Stimulated activated naive B cell treated with anti-CD40 and anti-IgM and Interleukin-4, amounts not matched to agents 10 μg/mL and 1 μg/mL and 100 μg/mL, for 72 hours (primary cell): Measurements from ENCODE around the gene GBA2.

Experiments
- ATAC-seq, 2 donors: fragments of 150-1000 bp; cut with Tn5 transposase; replicated peaks; 2 replicates each; pipeline ENCODE4 v1.10.0; 2021; ENCODE audit warnings: moderate library complexity in 1 of 2
- DNase-seq: peaks from one replicate; pipeline ENCODE4 v3.0.0; 2021
- H3K27ac Mint-ChIP-seq: one replicate; pipeline ENCODE4 v1.8.0; 2022; ENCODE audit warnings: mild to moderate bottlenecking, mixed read lengths
- H3K27me3 Mint-ChIP-seq, 2 donors: one replicate each; pipeline ENCODE4 v1.8.0; 2022; ENCODE audit warnings: mixed read lengths in 2 of 2
- H3K36me3 Mint-ChIP-seq, 2 donors: one replicate each; pipeline ENCODE4 v1.8.0; 2022; ENCODE audit warnings: mixed read lengths in 2 of 2, mild to moderate bottlenecking in 1 of 2
- H3K4me1 Mint-ChIP-seq, 2 donors: one replicate each; pipeline ENCODE4 v1.8.0; 2022; ENCODE audit warnings: mixed read lengths in 2 of 2, mild to moderate bottlenecking in 1 of 2
- H3K4me3 Mint-ChIP-seq, 2 donors: one replicate each; pipeline ENCODE4 v1.8.0; 2022; ENCODE audit warnings: mild to moderate bottlenecking in 2 of 2, mixed read lengths in 2 of 2, moderate library complexity in 1 of 2
- H3K9me3 Mint-ChIP-seq, 2 donors: one replicate each; pipeline ENCODE4 v1.8.0; 2022; ENCODE audit warnings: mixed read lengths in 2 of 2, mild to moderate bottlenecking in 1 of 2

Gene GBA2

DNA sequence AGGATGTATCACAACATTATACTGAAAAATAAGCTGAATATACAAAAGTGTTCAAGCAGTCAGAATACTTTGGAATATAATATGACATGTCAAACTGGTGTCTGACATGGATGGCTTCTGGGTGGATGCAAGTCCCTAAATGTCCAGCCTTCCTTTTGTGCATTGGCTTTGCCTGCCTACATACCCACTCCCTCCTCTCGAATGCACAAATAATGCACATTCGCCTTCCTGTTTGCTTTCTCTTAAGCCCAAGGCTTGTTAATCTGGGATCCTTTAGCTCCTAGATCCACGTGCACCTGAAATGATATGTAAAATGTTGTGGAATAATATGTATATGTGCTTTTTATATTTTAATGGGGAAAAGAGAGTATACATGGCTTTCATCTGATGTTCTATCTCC, 29.5 kb upstream of the GBA2 start:
- ATAC-seq: no peak
- Mint-ChIP-seq H3K36me3 (peaks cover 10 to 20% of the 10 kb centered on the region in 2 donors), H3K4me3 (no peak overlapping the region), H3K27me3 (no peaks in the 10 kb centered on the region), H3K9me3 (peaks cover 0 to 1% of the 10 kb centered on the region in 2 donors), H3K4me1 (peaks cover 11 to 31% of the 10 kb centered on the region in 2 donors), H3K27ac (no peak overlapping the region)
- no peak for DNase-seq

DNA sequence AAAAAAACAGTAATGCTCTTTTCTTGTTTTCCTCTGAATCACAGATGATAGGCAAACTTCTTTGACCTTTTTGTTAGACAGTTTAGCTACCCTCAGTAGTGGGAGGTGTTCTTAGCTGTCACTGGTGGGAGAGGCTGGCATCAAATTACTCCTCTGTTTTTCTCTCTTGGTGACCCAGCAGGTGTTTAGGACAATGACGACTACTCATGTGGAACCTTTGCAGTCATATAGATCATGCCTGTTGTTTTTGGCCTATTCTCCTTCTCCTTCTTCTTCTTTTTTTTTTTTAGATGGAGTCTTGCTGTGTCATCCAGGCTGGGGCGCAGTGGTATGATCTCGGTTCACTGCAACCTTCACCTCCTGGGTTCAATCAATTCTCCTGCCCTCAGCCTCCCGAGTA, 27.0 kb upstream of the GBA2 start:
- H3K4me1 Mint-ChIP-seq: peaks cover 11 to 31% of the 10 kb centered on the region in 2 donors
- peak overlapping the region; percentile 96 for H3K27ac Mint-ChIP-seq
- peak overlapping the region in 1 of 2 donors; percentile 29 for H3K4me3 Mint-ChIP-seq
- H3K27me3 Mint-ChIP-seq: no peaks in the 10 kb centered on the region
- ATAC-seq (peak; percentile 99 to 100), DNase-seq (peak; percentile 53)
- H3K9me3 Mint-ChIP-seq: peaks cover 0 to 1% of the 10 kb centered on the region in 2 donors
- peaks cover 6 to 17% of the 10 kb centered on the region in 2 donors for H3K36me3 Mint-ChIP-seq

DNA sequence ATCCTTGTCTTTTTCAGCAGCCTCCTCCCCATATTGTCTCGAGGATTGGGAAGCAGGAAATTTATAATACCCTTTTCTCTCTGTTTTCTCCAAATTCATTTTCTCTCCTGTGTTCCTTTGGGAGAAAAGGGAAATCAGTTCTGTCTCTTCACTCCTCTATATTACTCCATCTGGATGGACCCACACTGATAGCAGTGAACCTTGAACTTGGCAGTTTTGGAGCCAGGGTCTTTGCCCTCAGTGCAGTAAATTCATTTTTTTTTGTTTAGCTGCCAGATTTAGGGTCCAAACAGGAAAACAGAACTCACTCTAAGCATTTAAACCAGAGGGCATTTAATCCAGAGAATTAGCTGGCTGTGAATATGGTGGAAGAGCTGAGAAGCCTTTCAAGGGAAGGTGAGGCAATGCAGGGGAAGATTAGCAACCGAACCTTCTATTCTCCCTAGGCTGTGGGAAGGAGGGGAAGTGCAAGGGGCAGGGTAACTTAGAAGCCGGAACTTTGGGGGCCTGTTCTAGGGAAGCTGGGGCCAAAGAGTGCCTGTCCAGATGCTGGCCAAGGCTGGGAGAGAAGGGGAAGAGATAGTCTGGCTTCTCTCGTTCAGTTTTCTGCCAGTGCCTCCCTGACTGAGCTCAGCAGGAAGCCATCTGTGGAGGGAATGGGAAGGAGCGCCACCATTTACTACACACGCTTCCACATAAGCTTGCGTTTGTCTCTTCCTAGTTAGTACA, 26.0 kb upstream of the GBA2 start:
- DNase-seq (no peak), ATAC-seq (no peak)
- Mint-ChIP-seq H3K9me3 (no peaks in the 10 kb centered on the region), H3K36me3 (peaks cover 1 to 10% of the 10 kb centered on the region in 2 donors), H3K4me3 (no peak overlapping the region), H3K4me1 (peaks cover 11 to 31% of the 10 kb centered on the region in 2 donors), H3K27ac (peak overlapping the region; percentile 96), H3K27me3 (no peaks in the 10 kb centered on the region)

DNA sequence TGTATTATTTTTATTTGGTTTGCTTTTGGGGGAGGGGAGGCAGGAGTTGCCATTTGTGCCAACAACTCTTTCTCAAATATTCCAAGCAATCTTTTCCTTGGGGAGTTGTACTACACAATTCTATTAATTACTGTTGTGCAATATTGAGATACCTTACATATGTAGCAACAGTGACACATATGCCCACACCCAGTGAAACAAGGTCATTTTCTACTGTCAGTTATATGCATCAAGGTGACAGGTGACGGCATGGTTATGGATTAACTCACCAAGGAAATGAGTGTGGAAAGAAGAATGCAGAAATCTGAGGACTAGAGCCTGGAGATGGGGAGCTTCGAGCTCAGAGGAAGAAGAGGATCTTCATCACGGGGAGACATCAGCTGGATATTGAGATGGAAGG, 22.9 kb upstream of the GBA2 start:
- Mint-ChIP-seq H3K4me3 (no peak overlapping the region), H3K36me3 (peaks cover 0 to 4% of the 10 kb centered on the region in 2 donors), H3K27ac (no peak overlapping the region), H3K9me3 (no peaks in the 10 kb centered on the region), H3K27me3 (no peaks in the 10 kb centered on the region), H3K4me1 (peaks cover 11 to 27% of the 10 kb centered on the region in 2 donors)
- DNase-seq (no peak), ATAC-seq (no peak)

DNA sequence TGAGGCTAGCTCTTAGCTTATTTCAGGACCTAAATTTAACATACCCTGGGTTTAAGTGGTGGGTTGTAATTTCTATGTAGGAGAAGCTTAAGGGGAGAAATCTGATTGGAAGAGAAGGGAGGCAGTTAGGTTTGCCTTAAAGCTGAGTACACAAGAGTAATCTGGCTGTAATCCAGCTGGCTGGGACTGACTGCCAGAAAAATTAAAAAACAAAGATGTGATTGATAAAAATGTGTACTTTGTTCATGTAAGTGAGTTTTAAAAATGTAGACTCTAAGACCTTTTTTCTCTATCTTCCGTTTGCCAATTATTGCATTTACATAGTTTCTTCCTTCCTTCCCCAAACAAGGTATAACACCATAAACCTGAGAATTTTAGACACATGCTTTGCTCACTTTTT, 22.5 kb upstream of the GBA2 start:
- no peak overlapping the region for H3K4me3 Mint-ChIP-seq
- no peak overlapping the region for H3K27ac Mint-ChIP-seq
- H3K4me1 Mint-ChIP-seq: peaks cover 11 to 25% of the 10 kb centered on the region in 2 donors
- no peaks in the 10 kb centered on the region for H3K27me3 Mint-ChIP-seq
- DNase-seq (no peak), ATAC-seq (no peak)
- no peaks in the 10 kb centered on the region for H3K9me3 Mint-ChIP-seq
- peaks cover 0 to 4% of the 10 kb centered on the region in 2 donors for H3K36me3 Mint-ChIP-seq

DNA sequence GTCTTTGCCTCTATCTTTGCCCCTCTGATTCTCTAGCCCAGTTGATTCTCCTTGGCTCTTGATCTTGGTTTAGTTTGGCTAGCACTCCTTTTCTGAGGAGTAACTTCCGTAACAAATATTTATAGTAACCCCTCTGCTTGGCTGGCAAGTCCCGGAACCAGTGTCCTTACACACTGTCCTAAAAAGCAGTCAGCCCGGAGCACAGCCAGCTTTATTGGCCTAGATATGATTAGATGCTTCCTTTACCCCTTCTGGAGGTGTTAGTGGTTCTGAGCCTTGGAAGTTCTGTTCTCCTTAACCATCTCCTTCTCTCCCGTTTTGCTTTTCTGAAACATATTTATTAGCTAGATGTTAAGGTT, 22.0 kb upstream of the GBA2 start:
- DNase-seq (no peak), ATAC-seq (no peak)
- peaks cover 9 to 20% of the 10 kb centered on the region in 2 donors for H3K4me1 Mint-ChIP-seq
- H3K4me3 Mint-ChIP-seq: no peak overlapping the region
- peaks cover 0 to 4% of the 10 kb centered on the region in 2 donors for H3K36me3 Mint-ChIP-seq
- H3K27ac Mint-ChIP-seq: no peak overlapping the region
- H3K9me3 Mint-ChIP-seq: no peaks in the 10 kb centered on the region
- no peaks in the 10 kb centered on the region for H3K27me3 Mint-ChIP-seq

DNA sequence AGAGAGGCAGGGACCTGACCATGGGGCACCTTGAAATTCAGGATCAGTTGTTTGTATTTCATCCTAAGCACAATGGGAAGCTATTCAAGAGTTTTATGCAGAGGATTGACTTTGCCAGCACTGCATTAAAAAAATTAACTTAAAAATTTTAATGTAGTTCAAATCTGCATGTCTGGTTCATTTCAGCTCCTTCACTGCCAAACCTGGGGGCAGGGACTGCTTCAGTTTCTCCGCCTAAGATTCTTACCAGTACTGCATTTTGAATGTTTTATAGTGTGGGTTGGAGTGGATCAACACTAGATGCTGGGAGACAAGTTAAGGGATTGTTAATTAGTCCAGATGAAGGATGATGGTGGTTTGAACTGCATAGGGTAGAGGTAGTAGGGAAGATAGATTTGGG, 20.7 kb upstream of the GBA2 start:
- no peaks in the 10 kb centered on the region for H3K9me3 Mint-ChIP-seq
- no peaks in the 10 kb centered on the region for H3K27me3 Mint-ChIP-seq
- H3K27ac Mint-ChIP-seq: no peak overlapping the region
- no peaks in the 10 kb centered on the region for H3K36me3 Mint-ChIP-seq
- no peak for ATAC-seq
- peaks cover 0 to 7% of the 10 kb centered on the region in 2 donors for H3K4me1 Mint-ChIP-seq
- no peak overlapping the region for H3K4me3 Mint-ChIP-seq
- no peak for DNase-seq

DNA sequence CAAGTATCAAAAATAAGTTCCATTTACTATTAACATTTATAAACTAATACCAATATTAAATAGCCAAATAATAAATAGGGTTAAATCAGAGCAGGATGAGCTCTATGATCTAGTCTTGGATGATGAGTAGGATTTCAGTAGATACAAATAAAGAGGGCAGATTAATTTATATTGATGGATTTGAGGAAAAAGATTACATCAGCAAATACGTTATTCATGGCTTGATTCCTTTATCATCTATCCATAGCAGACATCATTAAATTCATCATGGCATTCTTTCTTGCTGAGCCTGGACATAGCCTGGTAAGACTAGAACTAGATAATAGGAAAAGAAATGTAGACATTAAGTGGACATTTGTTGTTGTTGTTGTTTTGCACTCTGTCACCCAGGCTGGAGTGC, 18.4 kb upstream of the GBA2 start:
- no peaks in the 10 kb centered on the region for H3K9me3 Mint-ChIP-seq
- H3K27ac Mint-ChIP-seq: no peak overlapping the region
- no peak for ATAC-seq
- H3K36me3 Mint-ChIP-seq: peaks cover 3 to 4% of the 10 kb centered on the region in 2 donors
- H3K27me3 Mint-ChIP-seq: no peaks in the 10 kb centered on the region
- no peaks in the 10 kb centered on the region for H3K4me1 Mint-ChIP-seq
- DNase-seq: no peak
- no peak overlapping the region for H3K4me3 Mint-ChIP-seq

DNA sequence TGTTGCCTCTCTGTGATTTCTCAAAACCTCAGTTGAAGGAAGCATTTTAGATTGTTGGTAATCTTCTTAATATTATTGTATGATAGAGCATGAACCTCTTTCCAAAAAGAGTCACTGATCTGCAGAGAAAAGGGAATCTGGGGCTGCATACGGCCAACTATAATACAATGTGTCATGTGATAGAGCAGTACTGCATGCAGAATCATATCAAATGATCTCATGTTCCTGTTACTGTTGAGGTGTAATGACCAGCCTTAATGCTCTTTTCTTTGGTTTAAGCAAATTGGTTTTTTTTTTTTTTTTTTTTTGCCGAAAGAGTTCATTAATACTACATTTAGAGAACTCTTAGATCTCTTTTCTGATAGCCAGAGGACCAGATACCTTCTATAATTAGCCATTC, 18.0 kb upstream of the GBA2 start:
- H3K9me3 Mint-ChIP-seq: no peaks in the 10 kb centered on the region
- H3K27me3 Mint-ChIP-seq: no peaks in the 10 kb centered on the region
- H3K36me3 Mint-ChIP-seq: peaks cover 3 to 4% of the 10 kb centered on the region in 2 donors
- no peak overlapping the region for H3K27ac Mint-ChIP-seq
- H3K4me3 Mint-ChIP-seq: no peak overlapping the region
- DNase-seq (no peak), ATAC-seq (no peak)
- peaks cover 0 to 1% of the 10 kb centered on the region in 2 donors for H3K4me1 Mint-ChIP-seq

DNA sequence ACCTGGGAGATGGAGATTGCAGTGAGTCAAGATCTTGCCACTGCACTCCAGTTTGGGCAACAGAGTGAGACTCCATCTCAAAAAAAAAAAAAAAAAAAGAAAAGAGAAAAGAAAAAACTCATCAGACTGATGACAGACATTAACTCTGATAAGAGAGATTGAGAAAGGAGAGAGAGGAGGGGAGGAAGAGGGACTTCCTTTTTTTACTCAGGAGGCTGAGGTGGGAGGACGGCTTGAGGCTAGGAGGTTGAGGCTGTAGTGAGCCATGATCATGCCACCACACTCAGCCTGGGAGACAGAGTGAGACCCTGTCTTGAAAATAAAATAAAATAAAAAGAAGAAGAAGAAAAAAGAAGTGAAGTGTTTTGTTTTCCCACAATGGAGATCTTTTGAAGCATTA, 14.8 kb upstream of the GBA2 start:
- peaks cover 13 to 22% of the 10 kb centered on the region in 2 donors for H3K4me1 Mint-ChIP-seq
- no peak overlapping the region for H3K27ac Mint-ChIP-seq
- DNase-seq (no peak), ATAC-seq (no peak)
- no peaks in the 10 kb centered on the region for H3K9me3 Mint-ChIP-seq
- H3K27me3 Mint-ChIP-seq: no peaks in the 10 kb centered on the region
- H3K4me3 Mint-ChIP-seq: no peak overlapping the region
- peaks cover 3 to 16% of the 10 kb centered on the region in 2 donors for H3K36me3 Mint-ChIP-seq

DNA sequence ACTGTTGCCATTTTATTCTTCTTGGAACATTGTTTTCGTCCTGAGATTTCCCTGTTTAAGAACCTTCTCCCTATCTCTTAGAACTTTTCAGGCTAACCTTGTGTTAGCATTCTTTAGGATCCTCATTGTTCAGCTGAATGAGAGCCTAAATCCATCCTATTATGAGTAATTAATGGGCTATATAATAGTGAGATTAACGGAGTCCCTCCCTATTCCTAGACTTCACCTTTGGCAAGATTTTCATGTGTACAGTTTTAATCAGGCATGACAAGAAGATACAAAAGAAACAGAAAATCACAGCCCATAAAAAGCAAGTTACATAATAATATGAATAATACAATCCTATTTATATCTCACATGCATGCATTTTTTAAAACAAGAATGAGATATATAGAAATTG, 14.2 kb upstream of the GBA2 start:
- Mint-ChIP-seq H3K36me3 (peaks cover 3 to 16% of the 10 kb centered on the region in 2 donors), H3K4me3 (no peak overlapping the region), H3K9me3 (no peaks in the 10 kb centered on the region), H3K27ac (no peak overlapping the region), H3K27me3 (no peaks in the 10 kb centered on the region), H3K4me1 (peaks cover 16 to 28% of the 10 kb centered on the region in 2 donors)
- ATAC-seq (no peak), DNase-seq (no peak)

DNA sequence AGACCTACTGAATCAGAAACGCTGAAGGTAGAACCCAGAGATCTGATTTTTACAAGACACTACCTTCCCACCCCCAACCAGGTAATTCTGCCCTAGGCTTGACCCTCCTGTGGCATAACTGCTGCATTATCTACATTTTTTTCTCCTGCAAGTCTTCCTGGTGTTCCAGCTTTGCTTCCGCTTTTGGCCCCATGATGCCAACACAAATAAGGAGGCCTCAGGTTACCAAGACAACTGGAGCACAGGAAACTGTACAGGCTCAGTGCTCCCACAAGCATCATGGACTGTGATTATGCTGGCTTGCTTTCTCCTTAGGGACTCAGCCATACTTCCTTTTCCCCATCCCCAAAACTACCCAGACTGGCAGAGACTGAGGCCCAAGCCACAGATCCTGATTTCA, 11.6 kb upstream of the GBA2 start:
- no peak overlapping the region for H3K27ac Mint-ChIP-seq
- ATAC-seq (no peak), DNase-seq (no peak)
- peaks cover 31 to 52% of the 10 kb centered on the region in 2 donors for H3K4me1 Mint-ChIP-seq
- peaks cover 11 to 21% of the 10 kb centered on the region in 2 donors for H3K36me3 Mint-ChIP-seq
- no peaks in the 10 kb centered on the region for H3K27me3 Mint-ChIP-seq
- H3K4me3 Mint-ChIP-seq: no peak overlapping the region
- no peaks in the 10 kb centered on the region for H3K9me3 Mint-ChIP-seq

DNA sequence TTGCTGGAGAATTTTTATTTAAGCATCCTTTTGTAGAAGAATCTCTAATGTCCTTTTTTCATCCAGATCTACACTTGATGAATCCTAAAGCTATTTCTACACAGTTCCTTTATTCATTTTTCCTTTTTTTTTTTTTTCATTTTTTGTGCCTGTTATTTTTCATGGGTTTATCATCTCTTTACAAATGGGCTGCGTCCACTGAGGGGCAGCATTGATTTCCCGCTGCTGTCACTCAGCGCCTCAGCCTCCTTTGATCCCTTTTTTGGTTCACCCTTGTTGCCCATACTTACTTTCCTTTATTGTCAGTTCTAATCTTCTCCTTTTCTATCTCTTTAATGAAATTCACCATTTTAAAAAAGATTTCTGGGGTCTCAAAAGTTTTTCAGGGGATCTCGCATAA, 10.8 kb upstream of the GBA2 start:
- Mint-ChIP-seq H3K9me3 (no peaks in the 10 kb centered on the region), H3K27me3 (no peaks in the 10 kb centered on the region), H3K4me3 (no peak overlapping the region), H3K27ac (peak overlapping the region; percentile 26), H3K4me1 (peaks cover 31 to 55% of the 10 kb centered on the region in 2 donors), H3K36me3 (peaks cover 11 to 21% of the 10 kb centered on the region in 2 donors)
- ATAC-seq: no peak
- no peak for DNase-seq

DNA sequence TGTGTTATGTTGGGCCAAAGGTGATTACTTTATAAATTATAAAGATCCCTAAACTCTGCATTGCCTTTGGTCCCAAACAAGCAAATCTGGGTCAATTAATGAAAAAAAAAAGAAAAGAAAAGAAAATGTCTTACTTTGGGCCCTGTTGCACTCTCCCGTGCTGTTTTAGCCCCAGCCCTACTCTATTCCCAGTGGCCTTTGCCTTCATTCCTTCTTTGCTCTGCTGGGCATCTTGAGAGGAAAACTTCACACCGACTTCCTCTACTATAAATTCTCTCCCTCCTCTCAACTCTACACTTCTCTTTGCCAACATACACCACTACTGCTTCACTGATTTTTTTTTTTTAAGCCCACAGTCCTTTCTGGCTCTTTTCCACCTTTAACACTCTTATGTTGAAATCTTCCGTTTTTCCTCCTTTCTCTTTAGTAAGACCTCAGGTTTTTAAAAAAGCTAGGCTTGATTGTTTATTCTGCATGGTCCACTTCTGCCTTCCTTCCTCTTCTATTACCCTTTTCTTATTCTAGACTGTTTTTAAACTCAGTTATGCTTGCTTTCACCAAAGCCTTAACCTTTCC, 9.5 kb upstream of the GBA2 start:
- ATAC-seq (no peak), DNase-seq (no peak)
- H3K9me3 Mint-ChIP-seq: no peaks in the 10 kb centered on the region
- peaks cover 11 to 23% of the 10 kb centered on the region in 2 donors for H3K36me3 Mint-ChIP-seq
- H3K27me3 Mint-ChIP-seq: no peaks in the 10 kb centered on the region
- H3K27ac Mint-ChIP-seq: peak overlapping the region; percentile 62
- peak overlapping the region; percentile 14 to 51 for H3K4me3 Mint-ChIP-seq
- H3K4me1 Mint-ChIP-seq: peaks cover 32 to 55% of the 10 kb centered on the region in 2 donors

DNA sequence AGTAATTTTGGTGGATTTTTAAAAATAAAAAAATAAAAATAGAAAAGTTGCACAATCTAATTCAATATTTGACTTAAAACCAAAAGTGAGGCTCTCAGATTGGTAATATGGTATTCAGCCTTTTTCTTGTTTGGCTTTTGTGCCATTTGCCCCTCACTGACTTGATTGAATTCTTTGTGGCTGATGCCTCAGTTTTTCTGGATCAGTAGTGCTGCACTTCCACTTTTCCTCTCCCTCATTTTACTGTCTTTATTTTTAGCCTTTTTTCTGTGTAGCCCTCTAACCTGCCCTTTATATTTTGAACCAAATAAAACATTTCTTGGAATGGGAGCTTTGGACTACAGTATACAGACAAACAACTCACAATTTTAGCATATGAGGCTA, 8.9 kb upstream of the GBA2 start:
- Mint-ChIP-seq H3K9me3 (no peaks in the 10 kb centered on the region), H3K27ac (peak overlapping the region; percentile 74), H3K36me3 (peaks cover 8 to 30% of the 10 kb centered on the region in 2 donors), H3K4me3 (peak overlapping the region; percentile 51 to 57), H3K27me3 (no peaks in the 10 kb centered on the region), H3K4me1 (peaks cover 34 to 55% of the 10 kb centered on the region in 2 donors)
- no peak for ATAC-seq
- DNase-seq: no peak
